ENCODE data around the gene NTRK1.

- TF ChIP-seq POLR2AphosphoS5 (IDR thresholded peaks at IDR 0.05) (no peak), CTCF (IDR thresholded peaks at IDR 0.05) (peak; percentile 56 to 73 (median 66)), POLR2A (IDR thresholded peaks at IDR 0.05) (no peak)
Measured at GRCh38 chr1:156838972-156839371, 21.7 kb upstream of the NTRK1 start.

Measured in prostate gland (tissue), 2 donors.